Osteocyte (in vitro differentiated cells): Measurements from ENCODE around the gene CLIP1. TPM values are rescaled to one million over a fixed set of nuclear protein-coding genes. Genes with fewer than 3 reads are reported as not detected.
"Not testable (repeated sequence)": the region's sequence is repeated elsewhere in the genome, so short reads cannot be mapped to it uniquely, and the experiment has no call there.

Experiments
- DNase-seq: peaks from one replicate; pipeline ENCODE4 v3.0.0; 2021; ENCODE audit warnings: mixed read lengths; ENCODE audit not compliant: unreplicated experiment; ENCODE audit errors: extremely low spot score
- H3K27ac Mint-ChIP-seq: one replicate; pipeline ENCODE4 v1.8.0; 2021; ENCODE audit warnings: mild to moderate bottlenecking, mixed read lengths; ENCODE audit not compliant: unreplicated experiment
- H3K27me3 Mint-ChIP-seq: one replicate; pipeline ENCODE4 v1.8.0; 2021; ENCODE audit warnings: mixed read lengths; ENCODE audit not compliant: unreplicated experiment
- H3K36me3 Mint-ChIP-seq: one replicate; pipeline ENCODE4 v1.8.0; 2021; ENCODE audit warnings: mixed read lengths; ENCODE audit not compliant: unreplicated experiment
- H3K4me1 Mint-ChIP-seq: one replicate; pipeline ENCODE4 v1.8.0; 2021; ENCODE audit warnings: mixed read lengths; ENCODE audit not compliant: unreplicated experiment
- H3K4me3 Mint-ChIP-seq: one replicate; pipeline ENCODE4 v1.8.0; 2021; ENCODE audit warnings: mild to moderate bottlenecking, moderate library complexity, mixed read lengths; ENCODE audit not compliant: unreplicated experiment
- H3K9me3 Mint-ChIP-seq: one replicate; pipeline ENCODE4 v1.8.0; 2021; ENCODE audit warnings: mixed read lengths; ENCODE audit not compliant: unreplicated experiment
- CTCF ChIP-seq: fragments of 200-600 bp; sonication (generic); IDR thresholded peaks from 2 replicates; pipeline ENCODE4 v1.5.0; 2021; ENCODE audit warnings: antibody characterized with exemption, mild to moderate bottlenecking, moderate library complexity
- total RNA-seq: library from RNA; stranded (reverse); gene quantifications from 2 replicates; pipeline ENCODE4 v1.2.1, GENCODE V29; 2021

Gene CLIP1
- total RNA-seq, 1 donor from 2014 or later = 100.0 TPM

GRCh38 chr12:122399254-122399591 lies 23.2 kb downstream of the CLIP1 start:
- Mint-ChIP-seq H3K4me1 (peaks cover 45% of the 10 kb centered on the region), H3K27me3 (no peaks in the 10 kb centered on the region), H3K36me3 (peaks cover 15% of the 10 kb centered on the region), H3K9me3 (no peaks in the 10 kb centered on the region), H3K27ac (peak overlapping the region; percentile 98), H3K4me3 (peak overlapping the region; percentile 61)
- no peak for TF ChIP-seq CTCF
- DNase-seq = no peak

- not testable (repeated sequence) for DNase-seq, H3K4me3 Mint-ChIP-seq, H3K27me3 Mint-ChIP-seq, H3K36me3 Mint-ChIP-seq, H3K9me3 Mint-ChIP-seq, H3K27ac Mint-ChIP-seq
- H3K4me1 Mint-ChIP-seq = peaks cover 45% of the 10 kb centered on the region
These were observed 24.5 kb downstream of the CLIP1 start for GRCh38 chr12:122397981-122398380.

- H3K4me3 Mint-ChIP-seq = peak overlapping the region; percentile 22
- H3K36me3 Mint-ChIP-seq = peaks cover 8% of the 10 kb centered on the region
- H3K9me3 Mint-ChIP-seq = no peaks in the 10 kb centered on the region
- H3K27ac Mint-ChIP-seq = peak overlapping the region; percentile 86
- TF ChIP-seq CTCF = no peak
- peaks cover 34% of the 10 kb centered on the region for H3K4me1 Mint-ChIP-seq
- DNase-seq = no peak
- H3K27me3 Mint-ChIP-seq = no peaks in the 10 kb centered on the region
These were observed 27.1 kb downstream of the CLIP1 start for GRCh38 chr12:122395319-122395718.

- Mint-ChIP-seq H3K36me3 (peaks cover 8% of the 10 kb centered on the region), H3K9me3 (no peaks in the 10 kb centered on the region), H3K4me3 (peak overlapping the region; percentile 18), H3K4me1 (peaks cover 28% of the 10 kb centered on the region), H3K27ac (peak overlapping the region; percentile 86), H3K27me3 (no peaks in the 10 kb centered on the region)
- DNase-seq = no peak
- no peak for TF ChIP-seq CTCF
These were observed 27.8 kb downstream of the CLIP1 start for GRCh38 chr12:122394626-122395194.

GRCh38 chr12:122393817-122394216 lies 28.7 kb downstream of the CLIP1 start:
- peak overlapping the region; percentile 15 for H3K27ac Mint-ChIP-seq
- no peak overlapping the region for H3K4me3 Mint-ChIP-seq
- no peaks in the 10 kb centered on the region for H3K9me3 Mint-ChIP-seq
- H3K27me3 Mint-ChIP-seq = no peaks in the 10 kb centered on the region
- H3K4me1 Mint-ChIP-seq = peaks cover 19% of the 10 kb centered on the region
- peaks cover 8% of the 10 kb centered on the region for H3K36me3 Mint-ChIP-seq
- TF ChIP-seq CTCF = no peak
- no peak for DNase-seq

- Mint-ChIP-seq H3K36me3 (peaks cover 8% of the 10 kb centered on the region), H3K4me3 (no peak overlapping the region), H3K4me1 (peaks cover 20% of the 10 kb centered on the region), H3K27me3 (no peaks in the 10 kb centered on the region), H3K27ac (no peak overlapping the region), H3K9me3 (no peaks in the 10 kb centered on the region)
- DNase-seq = no peak
- TF ChIP-seq CTCF = no peak
These were observed 30.1 kb downstream of the CLIP1 start for GRCh38 chr12:122392411-122392810.
